ENCODE results near the gene ADARB2. TPM values are rescaled to one million over a fixed set of nuclear protein-coding genes. Genes with fewer than 3 reads are reported as not detected.
"Not testable (repeated sequence)": the region's sequence is repeated elsewhere in the genome, so short reads cannot be mapped to it uniquely, and the experiment has no call there.

Gene ADARB2
- total RNA-seq, result not detected

DNA sequence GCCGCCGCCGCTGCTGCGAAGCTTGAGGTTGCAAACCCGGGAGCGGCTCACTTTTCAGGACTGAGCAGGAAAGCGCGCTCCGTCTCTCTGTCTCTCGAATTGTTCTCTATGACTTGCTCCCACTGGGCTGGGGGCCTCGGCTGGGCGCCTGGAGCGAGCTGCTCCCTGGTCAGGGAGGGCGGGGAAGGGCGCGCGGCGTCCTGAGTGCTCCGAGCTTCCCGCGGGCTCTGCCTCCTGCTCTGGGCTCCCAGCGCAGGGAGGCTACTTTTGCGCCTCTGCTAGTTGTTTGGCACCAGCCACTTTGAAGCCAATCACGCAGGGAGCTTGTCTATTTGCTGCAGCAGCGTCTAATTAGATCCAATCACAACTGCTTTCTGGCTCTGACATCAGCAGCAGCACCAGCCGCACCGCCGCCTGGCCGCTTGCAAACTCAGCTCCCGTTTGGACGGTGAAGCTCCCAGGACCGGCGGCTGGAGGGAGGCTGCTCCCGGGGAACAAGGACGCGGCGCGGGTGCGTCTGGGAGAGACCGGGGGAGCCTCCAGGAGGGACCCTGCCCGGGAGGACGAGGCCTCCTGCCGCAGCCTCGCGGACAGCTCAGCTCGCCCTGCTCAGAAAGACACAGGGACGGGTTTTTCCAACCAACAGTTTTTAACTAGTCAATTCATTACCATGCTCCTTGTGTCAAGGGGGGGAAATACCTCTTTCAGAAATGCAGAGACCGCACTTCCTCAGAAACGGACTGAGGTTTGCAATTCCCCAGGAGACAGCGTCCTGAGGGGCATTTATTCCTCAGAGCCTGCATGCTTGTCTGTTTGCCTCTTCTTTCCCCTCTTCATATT is at the start of gene ADARB2:
Gene ADARB2 (minus strand): TSS at position 304 of the 840 bp plus-strand sequence.
- H3K36me3 Mint-ChIP-seq, result no peaks in the 10 kb centered on the region
- no peaks in the 10 kb centered on the region for H3K4me1 Mint-ChIP-seq
- no peak within 1 kb of the TSS for H3K27ac Mint-ChIP-seq
- peaks cover 90% of the 10 kb centered on the region for H3K27me3 Mint-ChIP-seq
- H3K9me3 Mint-ChIP-seq, result no peaks in the 10 kb centered on the region
- peak within 1 kb of the TSS; percentile 53 for H3K4me3 Mint-ChIP-seq
- no peak for DNase-seq

DNA sequence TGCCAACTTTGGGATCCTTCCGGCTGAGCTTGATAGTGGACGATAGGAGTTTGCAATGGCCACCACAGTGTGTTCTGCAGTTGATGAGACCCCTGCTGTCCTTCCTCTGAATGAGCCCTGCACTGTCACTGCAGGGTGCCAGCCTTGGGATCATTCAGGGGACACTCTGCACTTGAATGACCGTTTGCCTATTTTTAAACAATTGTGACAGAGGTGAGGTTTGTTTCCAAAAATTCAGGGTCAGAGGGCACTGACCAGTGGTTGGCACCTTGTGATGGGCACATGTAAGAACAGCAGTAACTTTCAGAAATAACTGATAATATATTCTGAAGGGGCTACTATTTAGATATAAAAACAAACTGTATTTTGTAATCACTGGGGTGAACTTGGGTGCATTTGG is 48.5 kb upstream of the ADARB2 start:
- no peak overlapping the region for H3K27ac Mint-ChIP-seq
- DNase-seq, result no peak
- peaks cover 6% of the 10 kb centered on the region for H3K27me3 Mint-ChIP-seq
- H3K4me1 Mint-ChIP-seq, result no peaks in the 10 kb centered on the region
- H3K36me3 Mint-ChIP-seq, result no peaks in the 10 kb centered on the region
- no peaks in the 10 kb centered on the region for H3K9me3 Mint-ChIP-seq
- H3K4me3 Mint-ChIP-seq, result no peak overlapping the region

DNA sequence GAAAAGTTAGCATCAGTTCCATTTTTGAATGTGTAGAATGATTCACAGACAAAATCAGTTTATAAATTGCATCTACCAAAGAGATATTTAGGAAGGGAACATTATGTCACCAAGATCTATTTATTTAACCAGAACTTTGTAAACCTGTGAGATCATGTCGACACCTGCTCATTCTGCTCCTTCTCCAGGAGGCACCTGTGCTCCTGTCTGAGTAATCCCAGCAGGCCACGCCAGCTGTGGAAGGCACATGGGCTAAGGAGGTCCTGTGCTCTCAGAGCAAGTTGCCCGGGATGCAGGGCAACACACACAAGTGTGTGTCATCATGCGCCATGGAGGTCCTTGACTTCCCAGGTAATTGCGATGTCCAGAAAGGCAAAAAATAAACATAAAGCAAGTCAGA is 45.5 kb upstream of the ADARB2 start:
- Mint-ChIP-seq H3K27ac (no peak overlapping the region), H3K27me3 (peaks cover 3% of the 10 kb centered on the region), H3K4me1 (no peaks in the 10 kb centered on the region), H3K4me3 (no peak overlapping the region), H3K9me3 (no peaks in the 10 kb centered on the region), H3K36me3 (no peaks in the 10 kb centered on the region)
- no peak for DNase-seq

DNA sequence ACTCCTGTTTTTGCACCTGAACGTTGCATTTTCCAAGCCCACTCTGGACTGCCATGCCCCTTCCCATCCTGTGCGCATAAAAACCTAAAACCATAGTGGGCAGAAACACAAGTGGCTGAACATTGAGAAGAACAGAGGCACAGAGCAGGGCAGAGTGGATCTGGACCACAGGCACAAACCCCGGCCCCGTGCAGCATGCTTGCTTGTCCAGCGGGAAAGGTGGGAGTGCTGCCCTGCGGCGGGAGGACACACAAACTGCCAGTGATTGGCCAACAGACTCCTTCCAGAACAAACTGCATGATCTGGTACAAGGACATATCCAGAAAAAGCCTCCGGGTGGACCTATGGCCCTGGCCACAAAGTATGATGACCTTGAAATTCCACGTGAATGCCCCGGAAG is 42.5 kb upstream of the ADARB2 start:
- Mint-ChIP-seq H3K9me3 (no peaks in the 10 kb centered on the region), H3K27me3 (no peaks in the 10 kb centered on the region), H3K4me1 (no peaks in the 10 kb centered on the region), H3K4me3 (no peak overlapping the region), H3K27ac (no peak overlapping the region), H3K36me3 (no peaks in the 10 kb centered on the region)
- DNase-seq, result no peak

DNA sequence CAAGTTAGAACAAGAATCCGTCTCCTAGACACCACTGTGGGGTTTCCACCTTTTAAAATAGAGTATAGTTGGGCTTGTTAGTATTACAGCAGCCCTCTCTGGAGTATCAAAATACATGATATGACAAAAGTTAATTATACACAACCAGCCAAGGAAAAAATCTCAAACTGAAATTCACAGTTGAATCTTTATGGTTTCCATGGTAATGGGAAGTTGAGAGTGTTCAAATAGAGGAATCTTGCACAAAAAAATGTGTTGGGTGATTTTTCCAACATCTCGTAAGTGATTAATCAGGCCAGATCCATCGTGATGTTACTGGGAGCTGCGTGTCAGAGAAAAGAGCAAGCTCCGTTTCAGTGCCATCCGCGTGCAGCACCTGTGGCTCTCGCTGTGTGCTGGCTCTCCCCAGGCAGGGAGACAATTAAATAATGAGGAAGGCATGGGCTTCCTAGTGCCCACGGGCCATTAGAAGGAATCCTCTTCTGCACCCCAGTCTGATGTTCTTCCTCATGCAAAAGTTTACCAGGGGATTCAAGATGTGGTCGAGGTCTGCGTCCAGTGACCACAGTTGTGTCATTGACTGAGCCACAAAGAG is 41.1 kb upstream of the ADARB2 start:
- Mint-ChIP-seq H3K9me3 (no peaks in the 10 kb centered on the region), H3K4me1 (no peaks in the 10 kb centered on the region), H3K27me3 (no peaks in the 10 kb centered on the region), H3K4me3 (no peak overlapping the region), H3K27ac (no peak overlapping the region), H3K36me3 (no peaks in the 10 kb centered on the region)
- DNase-seq, result no peak

DNA sequence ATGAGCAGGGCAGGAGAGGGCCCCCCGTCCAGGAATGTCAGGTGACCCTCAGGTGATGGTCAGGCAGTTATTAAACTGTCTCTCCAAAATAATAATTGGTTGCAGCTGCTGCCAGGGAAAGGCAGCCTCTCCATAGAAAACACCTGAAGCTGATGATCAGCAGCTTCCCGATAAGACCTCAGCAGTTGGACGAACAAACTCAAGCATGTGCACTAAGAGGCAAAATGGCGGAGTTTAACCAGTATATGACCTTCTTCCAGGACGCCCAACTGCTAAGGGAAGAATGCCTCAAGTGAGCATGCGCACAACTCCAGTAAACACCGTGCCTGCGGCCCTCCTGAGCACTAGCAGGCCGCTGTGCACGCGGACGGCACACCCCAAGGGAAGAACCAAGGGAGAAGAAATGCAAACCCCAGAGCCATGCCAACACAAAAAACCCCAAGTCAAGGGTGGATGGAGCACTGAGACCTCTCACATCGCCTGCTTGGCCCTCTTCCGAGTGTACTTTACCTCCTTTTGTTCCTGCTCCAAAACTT is 38.9 kb upstream of the ADARB2 start:
- no peaks in the 10 kb centered on the region for H3K36me3 Mint-ChIP-seq
- no peak overlapping the region for H3K4me3 Mint-ChIP-seq
- no peak overlapping the region for H3K27ac Mint-ChIP-seq
- no peaks in the 10 kb centered on the region for H3K4me1 Mint-ChIP-seq
- no peak for DNase-seq
- no peaks in the 10 kb centered on the region for H3K27me3 Mint-ChIP-seq
- no peaks in the 10 kb centered on the region for H3K9me3 Mint-ChIP-seq

DNA sequence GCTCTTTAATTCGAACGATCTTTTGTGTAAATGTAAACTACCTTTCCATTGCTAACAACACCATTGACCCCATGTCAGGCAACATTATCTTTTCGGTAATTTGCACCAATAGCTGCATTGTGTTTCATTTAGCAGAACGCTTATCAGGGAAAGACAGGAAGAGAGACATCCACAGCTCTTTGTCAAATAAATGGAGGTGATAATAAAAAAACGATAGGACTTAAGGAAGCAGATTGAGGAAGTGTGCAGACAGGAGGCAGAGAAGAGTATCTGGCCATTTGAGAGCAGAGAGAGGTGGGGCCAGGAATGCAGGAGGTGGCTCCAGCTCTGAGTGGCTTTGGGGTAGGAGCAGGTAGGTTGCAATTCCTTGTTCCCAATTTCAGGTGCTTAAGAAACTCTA is 37.5 kb upstream of the ADARB2 start:
- Mint-ChIP-seq H3K27ac (no peak overlapping the region), H3K4me3 (no peak overlapping the region), H3K4me1 (no peaks in the 10 kb centered on the region), H3K9me3 (no peaks in the 10 kb centered on the region), H3K27me3 (no peaks in the 10 kb centered on the region), H3K36me3 (no peaks in the 10 kb centered on the region)
- DNase-seq, result no peak

DNA sequence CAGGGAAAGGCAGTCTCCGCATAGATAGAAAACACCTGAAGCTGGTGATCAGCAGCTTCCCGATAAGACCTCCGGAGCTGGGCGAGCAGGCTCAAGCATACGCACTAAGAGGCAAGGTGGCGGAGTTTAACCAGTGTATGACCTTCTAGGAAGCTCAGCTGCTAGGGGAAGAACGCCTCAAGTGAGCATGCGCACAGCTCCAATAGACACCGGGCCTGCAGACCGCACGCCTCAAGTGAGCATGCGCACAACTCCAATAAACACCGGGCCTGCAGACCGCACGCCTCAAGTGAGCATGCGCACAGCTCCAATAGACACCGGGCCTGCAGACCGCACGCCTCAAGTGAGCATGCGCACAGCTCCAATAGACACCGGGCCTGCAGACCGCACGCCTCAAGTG is 35.9 kb upstream of the ADARB2 start:
- DNase-seq, H3K27me3 Mint-ChIP-seq, H3K4me1 Mint-ChIP-seq, H3K9me3 Mint-ChIP-seq, H3K36me3 Mint-ChIP-seq, H3K27ac Mint-ChIP-seq, H3K4me3 Mint-ChIP-seq: not testable (repeated sequence)

DNA sequence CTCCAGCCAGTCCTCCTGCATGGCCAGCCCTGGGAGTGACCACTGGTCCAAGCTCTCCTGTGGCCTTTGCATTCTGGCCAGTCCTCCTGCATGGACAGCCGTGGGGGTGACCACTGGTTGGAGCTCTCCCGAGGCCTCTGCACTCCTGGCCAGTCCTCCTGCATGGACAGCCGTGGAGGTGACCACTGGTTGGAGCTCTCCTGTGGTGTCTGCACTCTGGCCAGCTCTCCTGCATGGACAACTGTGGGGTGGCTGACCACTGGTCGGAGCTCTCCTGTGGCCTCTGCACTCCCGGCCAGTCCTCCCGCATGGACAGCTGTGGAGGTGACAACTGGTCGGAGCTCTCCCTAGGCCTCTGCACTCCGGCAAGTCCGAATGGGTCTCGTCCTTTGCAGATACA is 28.7 kb upstream of the ADARB2 start:
- no peak overlapping the region for H3K27ac Mint-ChIP-seq
- H3K4me3 Mint-ChIP-seq, result no peak overlapping the region
- no peaks in the 10 kb centered on the region for H3K4me1 Mint-ChIP-seq
- H3K36me3 Mint-ChIP-seq, result no peaks in the 10 kb centered on the region
- H3K27me3 Mint-ChIP-seq, result no peaks in the 10 kb centered on the region
- DNase-seq, result no peak
- peaks cover 1% of the 10 kb centered on the region for H3K9me3 Mint-ChIP-seq

DNA sequence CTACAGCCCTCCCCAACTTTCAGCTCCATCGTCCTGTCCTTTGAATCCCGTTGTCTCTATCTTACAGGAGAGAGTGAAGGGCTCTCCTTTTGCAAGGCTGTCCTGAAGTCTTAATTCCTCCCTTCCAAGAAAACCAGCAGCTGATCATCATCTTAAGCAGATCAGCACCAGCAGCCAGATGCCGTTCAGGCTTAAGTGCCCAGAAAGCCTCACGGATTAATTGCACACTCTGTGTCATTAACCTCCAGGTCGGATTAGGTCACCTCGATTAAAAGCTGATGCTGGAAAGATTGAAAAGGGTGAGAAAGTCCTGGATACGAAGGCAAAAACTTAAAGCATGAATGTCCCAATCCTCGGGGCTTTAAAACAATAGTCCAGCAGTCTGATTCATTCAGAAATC is 24.8 kb upstream of the ADARB2 start:
- Mint-ChIP-seq H3K9me3 (peaks cover 11% of the 10 kb centered on the region), H3K36me3 (peaks cover 2% of the 10 kb centered on the region), H3K4me3 (no peak overlapping the region), H3K27me3 (no peaks in the 10 kb centered on the region), H3K27ac (no peak overlapping the region), H3K4me1 (no peaks in the 10 kb centered on the region)
- DNase-seq, result no peak

DNA sequence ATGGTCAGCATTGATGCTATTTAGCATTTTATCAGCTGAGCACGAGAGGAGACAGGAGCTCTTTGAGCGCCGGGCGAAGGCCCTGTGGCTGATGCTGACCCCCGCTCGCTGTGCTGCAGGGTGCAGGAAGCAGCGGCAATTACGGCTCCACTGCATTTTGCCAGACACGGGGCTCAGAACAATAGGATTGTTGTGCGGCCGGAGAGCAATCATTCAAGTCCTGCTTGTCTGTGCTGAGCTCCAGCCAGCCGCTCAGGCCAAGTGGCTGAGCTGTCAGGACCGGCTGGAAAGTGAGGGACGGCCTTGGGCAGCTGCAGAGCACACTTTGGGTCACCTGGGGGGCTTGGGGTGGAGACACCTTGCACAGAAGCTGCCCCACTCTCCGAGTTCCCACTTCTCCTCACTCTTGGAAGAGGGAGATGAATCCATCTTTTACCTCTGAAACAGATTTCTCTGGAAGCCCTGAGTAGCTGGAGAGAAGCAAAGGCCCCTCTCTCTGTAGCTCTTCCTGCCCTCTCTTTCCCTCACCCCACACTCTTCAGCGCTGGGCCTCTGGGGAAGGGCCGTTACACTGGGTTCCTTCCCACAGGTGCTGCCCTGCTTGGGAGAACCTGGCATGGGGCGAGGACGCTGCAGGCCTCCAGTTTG is 17.3 kb upstream of the ADARB2 start:
- H3K9me3 Mint-ChIP-seq, result peaks cover 15% of the 10 kb centered on the region
- peaks cover 9% of the 10 kb centered on the region for H3K27me3 Mint-ChIP-seq
- H3K4me3 Mint-ChIP-seq, result no peak overlapping the region
- no peak overlapping the region for H3K27ac Mint-ChIP-seq
- H3K4me1 Mint-ChIP-seq, result no peaks in the 10 kb centered on the region
- H3K36me3 Mint-ChIP-seq, result peaks cover 2% of the 10 kb centered on the region
- DNase-seq, result no peak

DNA sequence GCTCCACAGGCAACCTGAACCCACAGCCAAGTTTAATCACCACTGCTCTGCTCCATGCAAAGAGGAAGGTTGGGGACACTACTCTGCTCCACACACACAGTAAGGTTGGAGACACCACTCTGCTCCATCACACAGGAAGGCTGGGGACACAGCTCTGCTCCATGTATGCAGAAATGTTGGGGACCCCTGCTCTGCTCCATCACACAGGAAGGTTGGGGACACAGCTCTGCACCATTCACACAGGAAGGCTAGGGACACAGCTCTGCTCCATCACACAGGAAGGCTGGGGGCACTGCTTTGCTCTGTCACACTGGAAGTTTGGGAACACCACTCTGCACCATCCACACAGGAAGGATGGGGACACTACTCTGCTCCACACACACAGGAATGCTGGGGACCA is 14.8 kb upstream of the ADARB2 start:
- peaks cover 18% of the 10 kb centered on the region for H3K9me3 Mint-ChIP-seq
- H3K36me3 Mint-ChIP-seq, result no peaks in the 10 kb centered on the region
- H3K4me3 Mint-ChIP-seq, result no peak overlapping the region
- H3K4me1 Mint-ChIP-seq, result no peaks in the 10 kb centered on the region
- no peak for DNase-seq
- no peak overlapping the region for H3K27ac Mint-ChIP-seq
- H3K27me3 Mint-ChIP-seq, result peaks cover 9% of the 10 kb centered on the region

DNA sequence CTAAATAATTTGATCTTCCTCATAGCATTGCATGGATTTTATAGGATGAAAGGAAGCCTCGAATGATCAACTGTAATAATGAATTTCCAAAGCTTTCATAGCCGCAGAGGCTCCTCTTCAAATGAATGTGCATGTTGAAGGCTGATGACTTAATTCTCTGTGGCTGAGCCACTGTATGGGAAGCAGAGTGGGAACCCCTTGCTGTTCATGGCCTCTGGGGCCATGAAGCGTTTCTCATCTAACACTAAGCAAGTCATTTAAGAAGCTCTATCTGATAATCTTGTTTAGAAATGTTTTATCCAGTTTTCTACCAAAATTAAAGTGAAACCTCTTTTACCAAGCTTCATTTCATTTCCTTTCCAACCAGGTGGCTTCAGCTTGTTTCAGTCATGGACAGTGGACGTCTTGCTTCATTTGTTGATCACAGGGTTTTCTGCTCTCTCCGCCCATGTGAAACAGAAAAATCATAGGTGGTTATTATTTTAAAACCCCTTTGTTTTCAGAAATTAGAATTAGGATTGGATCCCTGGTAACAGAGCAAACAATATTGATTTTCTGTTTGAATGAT is 10.3 kb upstream of the ADARB2 start:
- no peak overlapping the region for H3K27ac Mint-ChIP-seq
- no peaks in the 10 kb centered on the region for H3K36me3 Mint-ChIP-seq
- H3K9me3 Mint-ChIP-seq, result peaks cover 15% of the 10 kb centered on the region
- no peak overlapping the region for H3K4me3 Mint-ChIP-seq
- DNase-seq, result no peak
- H3K4me1 Mint-ChIP-seq, result no peaks in the 10 kb centered on the region
- peaks cover 29% of the 10 kb centered on the region for H3K27me3 Mint-ChIP-seq

DNA sequence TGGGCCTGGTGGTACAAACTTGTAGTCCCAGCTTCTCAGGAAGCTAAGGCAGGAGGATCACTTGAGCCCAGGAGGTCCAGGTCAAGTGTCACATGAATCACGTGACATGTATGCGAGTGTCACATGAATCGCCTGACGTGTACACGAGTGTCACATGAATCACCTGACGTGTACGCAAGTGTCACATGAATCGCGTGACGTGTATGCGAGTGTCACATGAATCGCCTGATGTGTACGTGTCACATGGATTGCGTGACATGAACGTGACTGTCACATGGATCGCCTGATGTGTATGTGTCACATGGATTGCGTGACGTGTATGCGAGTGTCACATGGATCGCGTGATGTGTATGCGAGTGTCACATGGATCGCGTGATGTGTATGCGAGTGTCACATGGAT is 9.5 kb upstream of the ADARB2 start:
- Mint-ChIP-seq H3K36me3 (no peaks in the 10 kb centered on the region), H3K4me1 (no peaks in the 10 kb centered on the region), H3K9me3 (peaks cover 15% of the 10 kb centered on the region), H3K27me3 (peaks cover 29% of the 10 kb centered on the region), H3K27ac (no peak overlapping the region), H3K4me3 (no peak overlapping the region)
- DNase-seq, result no peak

DNA sequence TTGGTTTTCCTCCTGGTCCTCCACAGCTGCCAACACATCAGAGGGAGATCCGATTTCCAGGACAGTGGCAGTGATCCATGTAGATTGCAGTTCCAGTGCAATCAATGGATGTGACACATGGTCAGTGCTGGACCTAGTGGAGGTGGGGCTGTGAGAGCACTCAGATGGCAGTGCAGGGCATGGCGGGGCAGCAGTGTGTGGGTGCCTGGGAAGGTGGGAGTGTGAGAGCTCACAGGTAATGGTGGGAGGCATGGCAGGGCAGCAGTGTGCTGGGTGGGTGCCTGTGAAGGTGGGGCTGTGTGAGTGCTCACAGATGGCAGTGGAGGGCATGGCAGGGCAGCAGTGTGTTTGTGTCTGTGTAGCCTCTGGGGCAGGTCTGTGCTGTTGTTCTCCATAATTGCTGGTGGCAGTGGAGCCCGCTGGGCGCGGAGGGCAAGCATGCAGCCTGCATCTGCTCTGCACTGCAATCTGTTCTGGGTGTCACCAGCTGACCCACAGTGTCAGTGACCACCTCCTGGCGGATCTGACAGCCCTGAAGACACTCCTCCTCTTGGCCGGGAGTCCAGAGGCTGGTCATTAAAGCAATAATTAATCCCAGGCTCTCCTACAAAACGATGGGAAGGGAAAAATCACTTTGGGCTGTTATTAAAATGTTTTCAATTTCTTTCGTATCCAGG is 8.6 kb upstream of the ADARB2 start:
- Mint-ChIP-seq H3K27ac (no peak overlapping the region), H3K36me3 (no peaks in the 10 kb centered on the region), H3K9me3 (peaks cover 15% of the 10 kb centered on the region), H3K27me3 (peaks cover 32% of the 10 kb centered on the region), H3K4me1 (no peaks in the 10 kb centered on the region), H3K4me3 (no peak overlapping the region)
- no peak for DNase-seq
